WI38 (cell line): ENCODE measurements around the gene CGB2.
"Not testable (repeated sequence)": the region's sequence is repeated elsewhere in the genome, so short reads cannot be mapped to it uniquely, and the experiment has no call there.

Experiments
- H3K4me3 ChIP-seq: 2 replicates; pipeline ENCODE4 v1.5.1; 2011; ENCODE audit warnings: low read depth, mild to moderate bottlenecking, control low read depth, low read length
- CTCF ChIP-seq: IDR thresholded peaks from 2 replicates; pipeline ENCODE4 v1.5.1; 2012; ENCODE audit warnings: low read depth, mild to moderate bottlenecking, control low read depth, low read length

Gene CGB2

GRCh38 chr19:49019242-49019932, 12.3 kb upstream of the CGB2 start:
- no peak for TF ChIP-seq CTCF
- H3K4me3 ChIP-seq: peak overlapping the region; percentile 46

GRCh38 chr19:49020342-49020741, 11.3 kb upstream of the CGB2 start:
- H3K4me3 ChIP-seq: no peak overlapping the region
- TF ChIP-seq CTCF: no peak

GRCh38 chr19:49020931-49021895, 10.5 kb upstream of the CGB2 start:
- no peak for TF ChIP-seq CTCF
- no peak overlapping the region for H3K4me3 ChIP-seq

- TF ChIP-seq CTCF: no peak
- H3K4me3 ChIP-seq: no peak overlapping the region
Measured at GRCh38 chr19:49022116-49022515, 9.6 kb upstream of the CGB2 start.

- H3K4me3 ChIP-seq: not testable (repeated sequence)
Measured at GRCh38 chr19:49024233-49024632, 7.5 kb upstream of the CGB2 start, which contains the start of gene CGB3. Gene CGB3 (minus strand): TSS chr19:49024333. CDS start chr19:49023971, 362 bp downstream.

- H3K4me3 ChIP-seq: not testable (repeated sequence)
Measured at GRCh38 chr19:49025088-49025487, 6.6 kb upstream of the CGB2 start.

GRCh38 chr19:49025599-49025998, 6.1 kb upstream of the CGB2 start:
- not testable (repeated sequence) for H3K4me3 ChIP-seq

GRCh38 chr19:49028686-49029085, 3.0 kb upstream of the CGB2 start:
- H3K4me3 ChIP-seq: not testable (repeated sequence)

GRCh38 chr19:49029749-49030148, 1.9 kb upstream of the CGB2 start:
- not testable (repeated sequence) for H3K4me3 ChIP-seq

GRCh38 chr19:49030323-49030722, 1.4 kb upstream of the CGB2 start:
- H3K4me3 ChIP-seq: not testable (repeated sequence)
